ENCODE data around the gene RBM10.

Gene RBM10

GRCh38 chrX:47200385-47201150 lies 55.5 kb downstream of the RBM10 start:
- no peak for DNase-seq

GRCh38 chrX:47201345-47201944 lies 56.4 kb downstream of the RBM10 start:
- DNase-seq: no peak

- no peak for DNase-seq
Measured at GRCh38 chrX:47202316-47202715, 57.3 kb downstream of the RBM10 start.

GRCh38 chrX:47202877-47203276 lies 57.9 kb downstream of the RBM10 start:
- no peak for DNase-seq

- no peak for DNase-seq
Measured at GRCh38 chrX:47204970-47205369, 59.9 kb downstream of the RBM10 start.

DNA sequence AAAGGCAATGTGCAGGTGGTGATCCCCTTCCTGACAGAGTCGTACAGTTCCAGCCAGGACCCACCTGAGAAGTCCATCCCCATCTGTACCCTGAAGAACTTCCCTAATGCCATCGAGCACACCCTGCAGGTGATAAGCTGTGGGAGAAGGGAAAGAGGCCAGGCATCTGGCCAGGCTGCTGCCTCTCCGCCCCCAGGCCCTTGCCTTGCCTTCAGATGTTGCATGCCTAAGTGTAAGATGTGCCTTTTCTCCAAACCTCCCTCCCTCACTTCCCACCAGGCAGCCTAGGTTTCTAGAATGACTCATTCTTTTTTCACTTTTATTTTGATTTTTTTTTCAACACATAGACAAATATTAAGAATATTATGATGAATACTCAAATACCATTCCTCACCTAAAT lies 61.3 kb downstream of the RBM10 start:
- DNase-seq: no peak

GRCh38 chrX:47208108-47208507 lies 63.1 kb downstream of the RBM10 start:
- no peak for DNase-seq

DNA sequence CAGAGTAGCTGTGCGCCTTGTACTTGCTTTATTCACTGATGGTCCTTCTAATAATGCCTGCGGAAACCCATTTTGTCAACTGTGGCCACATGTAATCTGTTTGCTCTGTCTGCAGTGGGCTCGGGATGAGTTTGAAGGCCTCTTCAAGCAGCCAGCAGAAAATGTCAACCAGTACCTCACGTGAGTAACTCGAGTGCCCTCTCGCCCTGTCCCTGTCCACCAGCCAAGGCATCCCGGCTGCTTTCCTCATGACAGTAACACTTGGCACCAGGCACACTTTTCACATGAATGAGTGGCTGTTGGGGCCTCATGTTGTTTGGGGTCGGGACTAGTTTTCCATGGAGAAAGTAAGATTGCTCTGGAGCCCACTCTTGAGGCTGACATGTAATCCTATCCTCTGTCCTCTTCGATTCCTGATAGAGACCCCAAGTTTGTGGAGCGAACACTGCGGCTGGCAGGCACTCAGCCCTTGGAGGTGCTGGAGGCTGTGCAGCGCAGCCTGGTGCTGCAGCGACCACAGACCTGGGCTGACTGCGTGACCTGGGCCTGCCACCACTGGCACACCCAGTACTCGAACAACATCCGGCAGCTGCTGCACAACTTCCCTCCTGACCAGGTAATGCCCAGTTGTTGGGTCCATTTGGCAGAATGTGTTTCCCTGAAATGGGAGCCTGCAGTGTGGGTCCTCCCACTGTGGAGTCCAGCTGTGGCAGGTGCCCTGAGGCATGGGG lies 64.7 kb downstream of the RBM10 start:
- DNase-seq: no peak

- no peak for DNase-seq
Measured at GRCh38 chrX:47210661-47211425, 65.8 kb downstream of the RBM10 start.

- DNase-seq: no peak
Measured at GRCh38 chrX:47212381-47213293, 67.6 kb downstream of the RBM10 start.

GRCh38 chrX:47214435-47215077 lies 69.5 kb downstream of the RBM10 start:
- no peak for DNase-seq

- DNase-seq: no peak
Measured at GRCh38 chrX:47215291-47215900, 70.4 kb downstream of the RBM10 start.

DNA sequence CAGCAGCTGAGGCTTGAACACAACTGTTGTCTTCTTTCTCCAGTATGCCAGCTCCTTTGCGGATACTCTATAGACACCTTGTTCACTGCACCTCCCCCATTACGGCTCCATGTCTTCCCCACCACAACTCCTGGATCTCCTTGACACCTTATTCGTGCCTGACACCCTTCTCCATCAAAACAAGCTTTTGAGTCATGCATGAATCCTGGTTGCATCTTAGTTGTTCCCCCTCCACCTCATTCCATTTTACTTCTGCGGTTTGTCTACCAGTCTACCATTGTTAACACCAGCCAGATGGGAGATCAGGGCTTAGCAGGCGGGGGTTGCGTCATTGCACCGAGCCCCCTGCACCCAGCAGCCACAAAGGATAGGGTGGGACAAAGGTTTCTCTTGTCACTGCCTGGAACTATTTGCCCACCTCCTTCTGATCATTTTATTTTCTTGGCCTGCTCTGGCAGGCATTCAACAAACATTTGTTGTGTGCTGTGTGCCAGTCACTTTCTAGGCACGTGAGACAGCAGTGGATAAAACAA lies 71.4 kb downstream of the RBM10 start:
- no peak for DNase-seq

- peak; percentile 68 for DNase-seq
Measured at GRCh38 chrX:47217121-47217851, 72.3 kb downstream of the RBM10 start.

DNA sequence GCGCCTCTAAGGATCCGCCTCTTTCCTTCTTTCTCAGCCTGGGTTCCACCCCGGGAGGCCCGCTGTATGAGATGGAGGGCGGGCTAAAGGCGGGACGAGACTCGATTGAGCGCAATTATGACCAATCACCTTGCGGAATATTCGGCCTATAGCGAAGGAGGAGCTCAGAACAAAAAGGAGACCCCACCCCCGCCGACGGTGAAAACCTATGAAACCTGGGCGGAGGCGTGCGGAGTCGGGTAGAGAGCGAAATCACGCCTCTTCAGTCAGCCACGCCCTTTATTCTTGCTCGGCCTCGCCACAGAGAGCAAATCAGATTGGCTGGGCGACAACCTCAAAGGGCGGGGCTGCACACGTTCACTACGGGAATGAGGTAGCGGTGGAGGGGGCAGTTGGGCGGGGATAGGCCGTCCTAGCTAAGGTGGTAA lies 72.8 kb downstream of the RBM10 start:
- DNase-seq: peak; percentile 99

GRCh38 chrX:47218280-47218919 lies 73.4 kb downstream of the RBM10 start, which contains the start of gene CDK16:
Gene CDK16 (plus strand): TSS chrX:47218681. CDS start chrX:47223558, 4,877 bp downstream.
- peak; percentile 96 for DNase-seq

- no peak for DNase-seq
Measured at GRCh38 chrX:47218920-47219815, 74.1 kb downstream of the RBM10 start.

DNA sequence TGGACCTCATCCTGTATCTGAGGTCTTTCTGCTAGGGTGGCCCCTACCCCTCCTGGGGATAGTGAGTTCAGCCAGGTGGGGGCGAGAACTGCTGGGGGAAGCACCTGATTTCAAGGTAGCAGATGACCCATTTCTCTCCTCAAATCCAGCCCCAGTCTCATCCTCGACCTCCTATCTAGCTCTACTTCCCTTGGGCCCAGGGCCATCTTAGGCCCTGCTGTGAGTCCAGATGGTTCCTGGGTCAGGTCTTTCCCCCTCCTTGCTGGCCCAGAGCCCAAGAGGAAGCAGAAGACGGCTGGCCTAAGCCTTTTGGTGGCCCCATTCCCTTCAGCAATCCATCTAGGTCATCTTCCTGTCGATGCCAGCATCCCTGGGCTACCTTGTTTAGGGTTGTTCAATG lies 76.7 kb downstream of the RBM10 start:
- DNase-seq: no peak

Data from NCI-H1092 treated with DMSO at 0.1 percent for 48 hours (cell line).